Peyer's patch (tissue), 4 donors: Measurements from ENCODE around the gene GREM2.

Experiments
- POLR2A ChIP-seq, 2 donors: fragments of 450-650 bp; IDR thresholded peaks; one replicate each; pipeline ENCODE4 v1.5.1; 2017; ENCODE audit warnings: antibody characterized with exemption in 2 of 2, mild to moderate bottlenecking in 2 of 2, moderate library complexity in 2 of 2
- TF ChIP-seq, protein P1 (sequence below), 6 experiments: fragments of 450-650 bp in 4 of 6; fragments of 200-600 bp in 2 of 6; sonication (generic) in 1 of 6; IDR thresholded peaks; one replicate each; pipeline ENCODE4 v1.5.1; 2017 to 2019; ENCODE audit warnings: antibody characterized with exemption in 6 of 6, mild to moderate bottlenecking in 3 of 6, moderate library complexity in 1 of 6

DNA sequence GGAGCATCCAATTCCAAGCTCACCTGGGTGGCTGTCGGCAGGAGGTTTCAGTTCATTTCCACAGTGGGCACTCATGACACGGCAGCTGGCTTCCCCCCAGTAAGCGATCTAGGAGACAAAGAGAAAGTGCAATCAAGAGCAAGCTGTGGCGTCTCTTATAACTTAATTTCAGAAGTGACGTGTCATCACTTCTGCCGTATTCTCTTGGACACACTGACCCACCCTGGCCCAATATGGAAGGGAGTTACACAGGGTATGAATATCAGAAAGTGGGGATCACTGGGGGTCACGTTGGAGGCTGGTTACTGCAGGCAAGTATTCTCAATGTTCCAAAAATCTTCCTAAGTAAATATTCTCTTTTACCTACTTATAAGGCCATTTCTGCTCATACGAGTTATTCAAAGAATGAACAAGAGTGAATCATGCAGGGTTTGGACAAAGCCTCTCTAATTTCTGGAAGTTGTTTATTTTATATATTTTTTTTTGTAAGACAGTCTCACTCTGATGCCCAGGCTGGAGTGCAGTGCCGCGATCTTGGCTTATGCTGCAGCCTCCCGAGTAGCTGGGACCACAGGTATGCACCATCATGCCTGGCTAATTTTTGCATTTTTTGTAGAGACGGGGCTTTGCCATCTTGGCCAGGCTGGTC is 46.5 kb upstream of the GREM2 start:
- TF ChIP-seq, protein P1, sequence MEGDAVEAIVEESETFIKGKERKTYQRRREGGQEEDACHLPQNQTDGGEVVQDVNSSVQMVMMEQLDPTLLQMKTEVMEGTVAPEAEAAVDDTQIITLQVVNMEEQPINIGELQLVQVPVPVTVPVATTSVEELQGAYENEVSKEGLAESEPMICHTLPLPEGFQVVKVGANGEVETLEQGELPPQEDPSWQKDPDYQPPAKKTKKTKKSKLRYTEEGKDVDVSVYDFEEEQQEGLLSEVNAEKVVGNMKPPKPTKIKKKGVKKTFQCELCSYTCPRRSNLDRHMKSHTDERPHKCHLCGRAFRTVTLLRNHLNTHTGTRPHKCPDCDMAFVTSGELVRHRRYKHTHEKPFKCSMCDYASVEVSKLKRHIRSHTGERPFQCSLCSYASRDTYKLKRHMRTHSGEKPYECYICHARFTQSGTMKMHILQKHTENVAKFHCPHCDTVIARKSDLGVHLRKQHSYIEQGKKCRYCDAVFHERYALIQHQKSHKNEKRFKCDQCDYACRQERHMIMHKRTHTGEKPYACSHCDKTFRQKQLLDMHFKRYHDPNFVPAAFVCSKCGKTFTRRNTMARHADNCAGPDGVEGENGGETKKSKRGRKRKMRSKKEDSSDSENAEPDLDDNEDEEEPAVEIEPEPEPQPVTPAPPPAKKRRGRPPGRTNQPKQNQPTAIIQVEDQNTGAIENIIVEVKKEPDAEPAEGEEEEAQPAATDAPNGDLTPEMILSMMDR (IDR thresholded peaks at IDR 0.05): no peak
- no peak for TF ChIP-seq POLR2A (IDR thresholded peaks at IDR 0.05)
